Prostate gland (tissue), 2 donors: Measurements from ENCODE around the gene NFIX. TPM values are rescaled to one million over a fixed set of nuclear protein-coding genes. Genes with fewer than 3 reads are reported as not detected.
A peak's percentile ranks its signal among the peaks of the same experiment; 100 is the strongest.

Source experiments
- DNase-seq: peaks from one replicate; pipeline ENCODE4 v3.0.0-alpha.2; 2019; ENCODE audit warnings: low spot score
- H3K27ac ChIP-seq, 2 donors: fragments of 200-600 bp; sonication (generic); 2 replicates each; pipeline ENCODE4 v1.5.1; 2017 to 2019
- H3K27me3 ChIP-seq: fragments of 200-600 bp; sonication (generic); replicated peaks from 2 replicates; pipeline ENCODE4 v1.5.1; 2019; ENCODE audit not compliant: insufficient read depth
- H3K36me3 ChIP-seq, 2 donors: fragments of 200-600 bp; sonication (generic); 1 replicate in 1 of 2; 2 replicates in 1 of 2; pipeline versions ENCODE4 v1.5.1 to v1.8.1; 2017 to 2019
- H3K4me1 ChIP-seq: fragments of 200-600 bp; sonication (generic); replicated peaks from 2 replicates; pipeline ENCODE4 v1.5.1; 2019
- H3K4me3 ChIP-seq, 2 donors: fragments of 200-600 bp; sonication (generic); 2 replicates each; pipeline ENCODE4 v1.5.1; 2017 to 2019
- H3K9me3 ChIP-seq: fragments of 200-600 bp; sonication (generic); 2 replicates; pipeline ENCODE4 v1.5.1; 2017
- CTCF ChIP-seq, 4 experiments: fragments of 200-600 bp in 2 of 4; fragments of 450-650 bp in 2 of 4; sonication (generic) in 2 of 4; IDR thresholded peaks; 1 replicate in 3 of 4; 2 replicates in 1 of 4; pipeline ENCODE4 v1.5.1; 2016 to 2019; ENCODE audit warnings: antibody characterized with exemption in 4 of 4, mild to moderate bottlenecking in 2 of 4, moderate library complexity in 2 of 4
- POLR2A ChIP-seq: fragments of 450-650 bp; IDR thresholded peaks from one replicate; pipeline ENCODE4 v1.6.1; 2016; ENCODE audit warnings: antibody characterized with exemption, mild to moderate bottlenecking
- POLR2AphosphoS5 ChIP-seq: sonication (generic); formaldehyde crosslinking; IDR thresholded peaks from one replicate; pipeline ENCODE4 v1.6.1; 2017; ENCODE audit warnings: antibody characterized with exemption
- WGBS: methylation state at CpG from one replicate; pipeline ENCODE4 v1.1.5; 2018; 5-methylcytosine and 5-hydroxymethylcytosine counted together
- intact Hi-C: fragments of 100-400 bp; cut with DNase I; formaldehyde crosslinking; loops from one replicate; pipeline ENCODE4 v1.14.2; 2022
- total RNA-seq, 2 donors: library from RNA; depleted of rRNA; stranded (reverse); fragments of >200 nt; gene quantifications; one replicate each; pipeline ENCODE4 v1.1.0, GENCODE V29; 2016

NFIX gene
- total RNA-seq, 2 donors from 2014 or later, result 185 to 286 TPM

- no peaks in the 10 kb centered on the region for H3K27me3 ChIP-seq
- no peaks in the 10 kb centered on the region for H3K9me3 ChIP-seq
- H3K27ac ChIP-seq, result peak overlapping the region; percentile 28 to 43
- H3K36me3 ChIP-seq, result no peaks in the 10 kb centered on the region
- TF ChIP-seq POLR2A, result no peak
- TF ChIP-seq CTCF (IDR thresholded peaks at IDR 0.05), result no peak
- TF ChIP-seq POLR2AphosphoS5, result no peak
- WGBS, result 37% methylated on average over 13 of the region's 13 CpGs
- peaks cover 35% of the 10 kb centered on the region for H3K4me1 ChIP-seq
- intact Hi-C loops, result no loop called here
- no peak overlapping the region for H3K4me3 ChIP-seq
- no peak for DNase-seq
Measured at GRCh38 chr19:13044231-13044836, 49.1 kb downstream of the NFIX start.

- Histone ChIP-seq H3K27ac (no peak overlapping the region), H3K9me3 (no peaks in the 10 kb centered on the region), H3K27me3 (no peaks in the 10 kb centered on the region), H3K4me3 (no peak overlapping the region), H3K36me3 (no peaks in the 10 kb centered on the region), H3K4me1 (peaks cover 37% of the 10 kb centered on the region)
- DNase-seq, result no peak
- WGBS, result 76% methylated on average over 4 of the region's 4 CpGs
- TF ChIP-seq CTCF (IDR thresholded peaks at IDR 0.05) (no peak), POLR2A (no peak), POLR2AphosphoS5 (no peak)
- intact Hi-C loops, result no loop called here
Measured at GRCh38 chr19:13045812-13046211, 50.5 kb downstream of the NFIX start.

DNA sequence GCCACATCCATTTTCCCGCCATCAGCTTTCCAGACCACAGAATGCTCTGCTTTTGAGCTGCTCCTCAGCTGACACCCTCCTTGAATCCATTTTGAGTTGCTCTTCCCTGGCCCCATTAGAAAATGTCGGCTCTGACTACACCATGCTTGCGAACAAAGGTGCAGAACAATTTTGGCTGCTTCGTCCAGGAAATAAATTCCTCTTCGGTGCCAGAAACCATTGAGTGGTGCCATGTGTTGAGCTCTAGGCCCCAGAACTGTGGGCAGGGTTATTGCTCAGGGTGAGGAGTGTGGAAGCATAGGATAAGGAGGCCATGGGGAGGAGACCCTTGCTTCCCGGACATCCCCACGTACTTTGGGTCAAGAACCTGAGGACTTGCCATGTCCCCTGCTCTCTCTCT is 52.1 kb downstream of the NFIX start:
- intact Hi-C loops, result no loop called here
- no peak for TF ChIP-seq CTCF (IDR thresholded peaks at IDR 0.05)
- TF ChIP-seq POLR2AphosphoS5, result no peak
- TF ChIP-seq POLR2A, result no peak
- no peak overlapping the region for H3K4me3 ChIP-seq
- no peak for DNase-seq
- no peaks in the 10 kb centered on the region for H3K27me3 ChIP-seq
- H3K9me3 ChIP-seq, result no peaks in the 10 kb centered on the region
- no peak overlapping the region for H3K27ac ChIP-seq
- WGBS, result 46% methylated on average over 7 of the region's 7 CpGs
- peaks cover 51% of the 10 kb centered on the region for H3K4me1 ChIP-seq
- no peaks in the 10 kb centered on the region for H3K36me3 ChIP-seq

DNA sequence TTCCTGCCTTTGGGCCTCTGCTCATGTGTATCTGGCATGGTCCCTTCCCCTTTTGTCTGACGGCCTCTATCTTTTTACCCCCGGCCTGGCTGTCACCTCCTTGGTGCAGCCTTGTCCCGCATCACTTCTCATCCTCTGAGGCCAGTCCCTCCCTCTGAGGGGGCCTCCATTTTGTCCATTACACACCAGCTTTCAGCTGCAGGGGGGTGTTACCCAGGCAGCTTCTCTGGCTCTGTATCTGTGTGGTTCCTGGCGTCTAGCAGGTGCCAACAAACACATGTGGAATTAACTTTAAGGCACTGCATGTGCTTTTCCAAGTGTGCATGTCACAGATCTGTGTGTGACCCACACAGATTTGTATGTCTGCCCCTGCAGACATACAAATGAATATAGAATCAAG is 55.0 kb downstream of the NFIX start:
- 30% methylated on average over 4 of the region's 4 CpGs for WGBS
- H3K4me3 ChIP-seq, result no peak overlapping the region
- H3K27me3 ChIP-seq, result no peaks in the 10 kb centered on the region
- intact Hi-C loops, result no loop called here
- DNase-seq, result no peak
- H3K27ac ChIP-seq, result peak overlapping the region; percentile 95 to 96
- peaks cover 59% of the 10 kb centered on the region for H3K4me1 ChIP-seq
- no peaks in the 10 kb centered on the region for H3K9me3 ChIP-seq
- TF ChIP-seq POLR2A (no peak), CTCF (IDR thresholded peaks at IDR 0.05) (no peak), POLR2AphosphoS5 (no peak)
- peaks cover 0 to 4% of the 10 kb centered on the region in 2 donors for H3K36me3 ChIP-seq

- H3K4me1 ChIP-seq, result peaks cover 70% of the 10 kb centered on the region
- WGBS, result 2% methylated on average over 23 of the region's 23 CpGs
- peak; percentile 75 for DNase-seq
- TF ChIP-seq CTCF (IDR thresholded peaks at IDR 0.05) (peak in 1 of 4 experiments; percentile 12), POLR2A (peak; percentile 17), POLR2AphosphoS5 (peak; percentile 31)
- intact Hi-C loops, result loop anchor here (2.0 kb wide), 1 partner anchor 15 kb away; no protein-coding TSS in a partner anchor
- peak overlapping the region; percentile 95 to 96 for H3K27ac ChIP-seq
- peak overlapping the region in 1 of 2 donors; percentile 9 for H3K4me3 ChIP-seq
- H3K9me3 ChIP-seq, result no peaks in the 10 kb centered on the region
- H3K36me3 ChIP-seq, result peaks cover 0 to 4% of the 10 kb centered on the region in 2 donors
- H3K27me3 ChIP-seq, result no peaks in the 10 kb centered on the region
Measured at GRCh38 chr19:13051557-13052165, 56.4 kb downstream of the NFIX start.
